Heart left ventricle (tissue), 13 donors: ENCODE data around the gene SYCP2L.

Source experiments
- CTCF ChIP-seq, 12 donors: fragments of 200-600 bp; sonication (generic) in 4 of 12; IDR thresholded peaks; one replicate each; pipeline versions ENCODE4 v1.5.0 to v1.8.0; 2018 to 2022; ENCODE audit warnings: antibody characterized with exemption in 12 of 12, mild to moderate bottlenecking in 5 of 12
- POLR2A ChIP-seq, 2 donors: fragments of 450-650 bp; IDR thresholded peaks; one replicate each; pipeline ENCODE4 v1.6.1; 2017; ENCODE audit warnings: antibody characterized with exemption in 2 of 2, mild to moderate bottlenecking in 2 of 2, moderate library complexity in 2 of 2
- donor health status: ischemic (EF 13 %, LVEDD 7.1; RV severe dilation, severe dysfunction).
- donor health status: DM: no; HTN: yes; CAD: no.
- donor health status: DM: no; HTN: no; CAD: no.
- donor health status: ischemic (EF 25% LVEDD 6.9; RV normal size, moderate dysfunction).
- donor health status: ischemic (EF 25% LVEDD 5.7; RV mildly dilated, moderate dysfunction).
- donor health status: ischemic (EF 35%, LVEDD 5.7; RV mildly dilated, moderate dysfunction).
- donor health status: nonischemic (EF 11% LVEDD 7.7; RV severe dilation, severe dysfunction).
- donor health status: DM: yes; HTN: yes; CAD: no.
- donor health status: PGD.
- donor health status: ischemic (EF 29% LVEDD 5.4; RV normal size, mild dysfunction).
- donor health status: nonischemic (EF 23%, LVEDD 6.1; RV moderate dilation, normal function).

GRCh38 chr6:10976571-10976970, 89.7 kb downstream of the SYCP2L start:
- TF ChIP-seq CTCF (IDR thresholded peaks at IDR 0.05) (no peak), POLR2A (IDR thresholded peaks at IDR 0.05) (no peak)
